ENCODE results near the gene TTC9B. TPM values are rescaled to one million over a fixed set of nuclear protein-coding genes. Genes with fewer than 3 reads are reported as not detected.

TTC9B gene
- not detected for total RNA-seq

DNA sequence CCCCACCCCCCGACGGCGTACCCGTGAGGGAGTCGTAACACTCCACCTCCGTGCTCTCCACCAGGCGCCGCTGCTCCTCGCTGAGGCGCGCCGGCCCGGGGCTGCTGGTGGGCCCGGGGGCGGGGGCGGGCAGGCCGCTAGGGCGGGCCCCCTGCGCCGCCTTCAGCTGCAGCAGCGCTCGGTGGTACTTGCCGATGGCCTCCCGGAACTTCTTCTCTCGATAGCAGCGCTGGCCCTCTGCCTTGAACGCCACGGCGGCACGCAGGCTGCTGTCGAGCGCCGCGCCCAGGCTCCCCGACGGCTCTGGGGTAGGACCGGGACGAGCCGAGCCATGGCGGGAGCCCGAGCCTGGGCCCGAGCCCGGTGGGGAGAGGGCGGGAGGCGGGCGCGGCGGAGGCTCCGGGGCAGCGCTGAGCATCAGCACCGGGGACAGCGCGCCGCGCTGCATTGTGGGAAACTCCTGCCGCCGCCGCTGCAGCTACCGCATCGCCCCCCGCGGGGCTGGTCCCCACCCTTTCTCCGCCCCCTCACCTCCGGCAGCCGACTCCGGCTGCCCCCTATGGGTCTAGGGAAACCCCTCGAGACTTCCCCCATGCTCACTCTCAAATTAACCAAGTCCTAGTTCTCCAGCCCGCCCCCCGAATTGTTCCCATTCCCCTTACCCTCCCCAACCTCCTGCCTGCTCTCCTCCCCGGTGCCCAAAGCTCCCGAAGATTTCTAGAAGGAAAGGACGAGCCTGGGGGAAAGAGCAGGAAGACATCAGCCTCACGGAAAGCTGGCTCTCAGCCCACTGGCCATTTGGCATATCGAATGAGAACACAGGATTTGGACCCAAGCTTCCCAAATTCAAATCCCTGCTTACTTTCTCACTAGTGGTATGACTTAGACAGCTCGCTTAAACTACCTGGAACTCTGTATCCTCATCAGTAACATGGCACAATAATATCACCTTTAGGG, at the start of gene TTC9B:
TTC9B (minus strand) TSS at position 451 of the 957 bp plus-strand sequence; CDS start at position 448, 3 bp downstream.
- intact Hi-C loops (cut with DNase I) = no loop called here

DNA sequence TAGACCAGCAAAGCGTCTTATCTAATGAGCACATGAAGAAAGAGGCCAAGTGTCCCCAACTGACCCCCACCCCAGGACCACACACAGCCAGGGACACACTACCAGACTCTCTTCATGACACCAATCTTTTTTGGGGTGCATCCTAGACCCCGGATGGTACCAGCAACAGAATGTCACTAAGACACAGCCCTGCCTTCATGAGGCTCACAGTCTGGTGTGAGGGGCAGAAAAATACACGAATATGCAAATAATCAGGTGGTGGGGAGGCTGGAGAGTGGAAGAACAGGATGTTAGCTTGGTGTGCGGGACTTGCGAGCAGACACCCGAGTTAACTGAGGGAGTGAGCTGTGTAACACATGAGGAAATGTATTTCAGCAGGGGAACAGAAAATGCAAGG, 49.4 kb upstream of the TTC9B start:
- Histone ChIP-seq H3K27me3 (no peaks in the 10 kb centered on the region), H3K9me3 (no peaks in the 10 kb centered on the region), H3K4me3 (no peak overlapping the region), H3K4me1 (peaks cover 0 to 10% of the 10 kb centered on the region in 2 donors), H3K27ac (no peak overlapping the region), H3K36me3 (peaks cover 21 to 38% of the 10 kb centered on the region in 2 donors)
- intact Hi-C loops (cut with DNase I) = no loop called here
- DNase-seq (ENCODE audit: low spot score in 2 of 2) = no peak
- TF ChIP-seq, protein P1, sequence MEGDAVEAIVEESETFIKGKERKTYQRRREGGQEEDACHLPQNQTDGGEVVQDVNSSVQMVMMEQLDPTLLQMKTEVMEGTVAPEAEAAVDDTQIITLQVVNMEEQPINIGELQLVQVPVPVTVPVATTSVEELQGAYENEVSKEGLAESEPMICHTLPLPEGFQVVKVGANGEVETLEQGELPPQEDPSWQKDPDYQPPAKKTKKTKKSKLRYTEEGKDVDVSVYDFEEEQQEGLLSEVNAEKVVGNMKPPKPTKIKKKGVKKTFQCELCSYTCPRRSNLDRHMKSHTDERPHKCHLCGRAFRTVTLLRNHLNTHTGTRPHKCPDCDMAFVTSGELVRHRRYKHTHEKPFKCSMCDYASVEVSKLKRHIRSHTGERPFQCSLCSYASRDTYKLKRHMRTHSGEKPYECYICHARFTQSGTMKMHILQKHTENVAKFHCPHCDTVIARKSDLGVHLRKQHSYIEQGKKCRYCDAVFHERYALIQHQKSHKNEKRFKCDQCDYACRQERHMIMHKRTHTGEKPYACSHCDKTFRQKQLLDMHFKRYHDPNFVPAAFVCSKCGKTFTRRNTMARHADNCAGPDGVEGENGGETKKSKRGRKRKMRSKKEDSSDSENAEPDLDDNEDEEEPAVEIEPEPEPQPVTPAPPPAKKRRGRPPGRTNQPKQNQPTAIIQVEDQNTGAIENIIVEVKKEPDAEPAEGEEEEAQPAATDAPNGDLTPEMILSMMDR (IDR thresholded peaks at IDR 0.05) = no peak

More for the DNA sequence above, at the start of gene TTC9B:
- DNase-seq (ENCODE audit: low spot score in 2 of 2) = no peak
- Histone ChIP-seq H3K4me3 (no peak within 1 kb of the TSS), H3K36me3 (no peaks in the 10 kb centered on the region), H3K4me1 (no peaks in the 10 kb centered on the region), H3K9me3 (no peaks in the 10 kb centered on the region), H3K27me3 (peaks cover 15% of the 10 kb centered on the region), H3K27ac (no peak within 1 kb of the TSS)
- TF ChIP-seq, protein P1 (IDR thresholded peaks at IDR 0.05) = no peak

GRCh38 chr19:40266912-40267600, 48.9 kb upstream of the TTC9B start:
- Histone ChIP-seq H3K27ac (no peak overlapping the region), H3K9me3 (no peaks in the 10 kb centered on the region), H3K27me3 (no peaks in the 10 kb centered on the region), H3K4me1 (peaks cover 0 to 10% of the 10 kb centered on the region in 2 donors), H3K36me3 (peaks cover 26 to 37% of the 10 kb centered on the region in 2 donors), H3K4me3 (no peak overlapping the region)
- TF ChIP-seq, protein P1 (IDR thresholded peaks at IDR 0.05) = no peak
- intact Hi-C loops (cut with DNase I) = no loop called here
- no peak for DNase-seq (ENCODE audit: low spot score in 2 of 2)

DNA sequence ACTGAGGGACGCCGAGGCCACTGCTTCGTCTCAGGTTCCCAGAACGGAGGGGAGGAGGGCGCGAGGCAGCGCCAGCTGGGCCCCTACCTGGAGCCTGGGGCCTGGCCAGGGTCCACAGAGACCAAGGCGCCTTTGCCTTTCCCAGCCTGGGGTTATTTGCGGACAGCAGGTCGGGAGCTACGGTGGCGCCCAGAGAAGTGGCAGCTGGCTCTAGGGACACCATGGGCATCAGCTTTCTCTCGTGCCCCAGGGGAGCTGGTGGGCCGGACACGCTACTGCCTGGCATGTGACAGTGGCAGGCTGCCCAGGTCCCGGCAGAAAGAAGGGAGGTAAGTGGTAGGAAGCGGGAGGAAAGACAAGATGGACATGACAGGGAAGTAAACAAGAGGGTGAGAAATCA, 47.9 kb upstream of the TTC9B start:
- Histone ChIP-seq H3K27ac (no peak overlapping the region), H3K36me3 (peaks cover 26 to 37% of the 10 kb centered on the region in 2 donors), H3K9me3 (no peaks in the 10 kb centered on the region), H3K4me3 (no peak overlapping the region), H3K27me3 (no peaks in the 10 kb centered on the region), H3K4me1 (peaks cover 0 to 10% of the 10 kb centered on the region in 2 donors)
- TF ChIP-seq, protein P1 (IDR thresholded peaks at IDR 0.05) = no peak
- intact Hi-C loops (cut with DNase I) = no loop called here
- no peak for DNase-seq (ENCODE audit: low spot score in 2 of 2)

- no peaks in the 10 kb centered on the region for H3K9me3 ChIP-seq
- H3K27me3 ChIP-seq = no peaks in the 10 kb centered on the region
- intact Hi-C loops (cut with DNase I) = no loop called here
- no peak for DNase-seq (ENCODE audit: low spot score in 2 of 2)
- H3K27ac ChIP-seq = no peak overlapping the region
- H3K4me3 ChIP-seq = no peak overlapping the region
- TF ChIP-seq, protein P1 (IDR thresholded peaks at IDR 0.05) = no peak
- peaks cover 0 to 10% of the 10 kb centered on the region in 2 donors for H3K4me1 ChIP-seq
- H3K36me3 ChIP-seq = peaks cover 26 to 34% of the 10 kb centered on the region in 2 donors
Observed at GRCh38 chr19:40265763-40266099, 47.5 kb upstream of the TTC9B start.
